SK-N-SH treated with all-trans-retinoic acid at 6 μM for 48 hours (cell line): ENCODE data around the gene CENPW.

Experiments
- SNAI2 ChIP-seq: fragments of 250-450 bp; sonication (Bioruptor Pico); IDR thresholded peaks from 2 replicates; pipeline ENCODE4 v1.5.0; 2020; ENCODE audit warnings: mild to moderate bottlenecking, moderate library complexity
- ZFP3 ChIP-seq: fragments of 250-450 bp; sonication (Bioruptor Pico); IDR thresholded peaks from 2 replicates; pipeline ENCODE4 v1.5.0; 2020; ENCODE audit warnings: mild to moderate bottlenecking, moderate library complexity
- ZNF8 ChIP-seq: fragments of 450-650 bp; formaldehyde crosslinking; IDR thresholded peaks from 2 replicates; pipeline ENCODE4 v1.5.0; 2020; ENCODE audit warnings: mild to moderate bottlenecking, moderate library complexity
- TF ChIP-seq, protein P1 (sequence below): fragments of 250-450 bp; sonication (Bioruptor Pico); IDR thresholded peaks from 2 replicates; pipeline ENCODE4 v1.8.0; 2020; ENCODE audit warnings: mild to moderate bottlenecking, moderate library complexity, borderline replicate concordance

GRCh38 chr6:126396131-126396530 lies 56.2 kb downstream of the CENPW start:
- TF ChIP-seq SNAI2 (CRISPR knock-in tag) (no peak), ZFP3 (CRISPR knock-in tag) (no peak), ZNF8 (no peak)
- TF ChIP-seq, protein P1, sequence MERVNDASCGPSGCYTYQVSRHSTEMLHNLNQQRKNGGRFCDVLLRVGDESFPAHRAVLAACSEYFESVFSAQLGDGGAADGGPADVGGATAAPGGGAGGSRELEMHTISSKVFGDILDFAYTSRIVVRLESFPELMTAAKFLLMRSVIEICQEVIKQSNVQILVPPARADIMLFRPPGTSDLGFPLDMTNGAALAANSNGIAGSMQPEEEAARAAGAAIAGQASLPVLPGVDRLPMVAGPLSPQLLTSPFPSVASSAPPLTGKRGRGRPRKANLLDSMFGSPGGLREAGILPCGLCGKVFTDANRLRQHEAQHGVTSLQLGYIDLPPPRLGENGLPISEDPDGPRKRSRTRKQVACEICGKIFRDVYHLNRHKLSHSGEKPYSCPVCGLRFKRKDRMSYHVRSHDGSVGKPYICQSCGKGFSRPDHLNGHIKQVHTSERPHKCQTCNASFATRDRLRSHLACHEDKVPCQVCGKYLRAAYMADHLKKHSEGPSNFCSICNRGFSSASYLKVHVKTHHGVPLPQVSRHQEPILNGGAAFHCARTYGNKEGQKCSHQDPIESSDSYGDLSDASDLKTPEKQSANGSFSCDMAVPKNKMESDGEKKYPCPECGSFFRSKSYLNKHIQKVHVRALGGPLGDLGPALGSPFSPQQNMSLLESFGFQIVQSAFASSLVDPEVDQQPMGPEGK (CRISPR knock-in tag) = no peak
